K562 (cell line): ENCODE measurements around the gene GALNT5. TPM values are rescaled to one million over a fixed set of nuclear protein-coding genes. Genes with fewer than 3 reads are reported as not detected.

Source experiments
- ATF1 ChIP-seq, 2 experiments: fragments of 450-650 bp in 1 of 2; IDR thresholded peaks; 2 replicates each; pipeline ENCODE4 v1.6.1; 2016; ENCODE audit warnings: missing compliant biosample characterization in 1 of 2, missing genetic modification characterization in 1 of 2
- BRF2 ChIP-seq: IDR thresholded peaks from 3 replicates; pipeline ENCODE4 v1.6.1; 2011; ENCODE audit warnings: borderline replicate concordance, mild to moderate bottlenecking; ENCODE audit not compliant: insufficient read length, insufficient read depth
- MAFK ChIP-seq: IDR thresholded peaks from 2 replicates; pipeline ENCODE4 v1.6.1; 2011; ENCODE audit warnings: low read length, improper control_type of control experiment
- MGA ChIP-seq: fragments of 450-650 bp; IDR thresholded peaks from 2 replicates; pipeline ENCODE4 v1.6.1; 2016; ENCODE audit warnings: mild to moderate bottlenecking, moderate library complexity
- NFIX ChIP-seq: fragments of 250-450 bp; sonication (Bioruptor Pico); IDR thresholded peaks from 2 replicates; pipeline ENCODE4 v1.4.0; 2020; ENCODE audit warnings: low read depth, mild to moderate bottlenecking, moderate library complexity
- TSHZ1 ChIP-seq: fragments of 250-450 bp; sonication (Bioruptor Pico); IDR thresholded peaks from 2 replicates; pipeline ENCODE4 v1.4.0; 2020; ENCODE audit warnings: mild to moderate bottlenecking, moderate library complexity
- XRCC4 ChIP-seq: IDR thresholded peaks from one replicate; pipeline ENCODE4 v1.6.1; 2011; ENCODE audit not compliant: insufficient read depth, insufficient read length; ENCODE audit errors: extremely low read depth
- ZC3H4 ChIP-seq: sonication (generic); formaldehyde crosslinking; IDR thresholded peaks from 2 replicates; pipeline ENCODE4 v1.9.0; 2021; ENCODE audit warnings: missing genetic modification reagents, borderline replicate concordance
- polyA plus RNA-seq, 8 experiments: library from polyadenylated mRNA; depleted of rRNA in 4 of 8; stranded (reverse) in 5 of 8; unstranded in 3 of 8; fragments of >200 nt; fragmentation: Nextera tagmentation in 2 of 8; fragmentation: Illumina TruSeq in 1 of 8; extraction: Ambion mirVana in 2 of 8; extraction: Trizol in 1 of 8; gene quantifications; 2 replicates each; pipeline versions ENCODE4 v1.2.1 to v1.2.3, GENCODE V29; 2011 to 2014; ENCODE audit warnings: inconsistent platforms in 1 of 8, missing spikeins in 1 of 8
- total RNA-seq, 7 experiments: library from RNA; depleted of rRNA in 6 of 7; stranded (reverse); fragments of >200 nt in 6 of 7; fragmentation: Illumina TruSeq in 2 of 7; extraction: Trizol in 2 of 7; gene quantifications; 2 replicates each; pipeline versions ENCODE4 v1.2.1 to v1.2.3, GENCODE V29; 2011 to 2021; ENCODE audit warnings: low replicate concordance in 1 of 7
- TF ChIP-seq, protein P1 (sequence below): fragments of 250-450 bp; sonication (Bioruptor Pico); IDR thresholded peaks from 2 replicates; pipeline ENCODE4 v1.8.0; 2021; ENCODE audit warnings: moderate library complexity, mild to moderate bottlenecking, inconsistent platforms

The GALNT5 gene
- total and polyA plus RNA-seq, 9 of the 15 experiments (the other 6 are each of a cell fraction or from before 2014, with no cell fraction given), result 21.6 to 73.0 (median 54.7) TPM

- peak; percentile 16; the same call in 1 of the 2 replicates for TF ChIP-seq MGA
- no peak for TF ChIP-seq TSHZ1 (CRISPR knock-in tag)
- TF ChIP-seq ZC3H4 (CRISPR knock-in tag), result no peak
- TF ChIP-seq, protein P1, sequence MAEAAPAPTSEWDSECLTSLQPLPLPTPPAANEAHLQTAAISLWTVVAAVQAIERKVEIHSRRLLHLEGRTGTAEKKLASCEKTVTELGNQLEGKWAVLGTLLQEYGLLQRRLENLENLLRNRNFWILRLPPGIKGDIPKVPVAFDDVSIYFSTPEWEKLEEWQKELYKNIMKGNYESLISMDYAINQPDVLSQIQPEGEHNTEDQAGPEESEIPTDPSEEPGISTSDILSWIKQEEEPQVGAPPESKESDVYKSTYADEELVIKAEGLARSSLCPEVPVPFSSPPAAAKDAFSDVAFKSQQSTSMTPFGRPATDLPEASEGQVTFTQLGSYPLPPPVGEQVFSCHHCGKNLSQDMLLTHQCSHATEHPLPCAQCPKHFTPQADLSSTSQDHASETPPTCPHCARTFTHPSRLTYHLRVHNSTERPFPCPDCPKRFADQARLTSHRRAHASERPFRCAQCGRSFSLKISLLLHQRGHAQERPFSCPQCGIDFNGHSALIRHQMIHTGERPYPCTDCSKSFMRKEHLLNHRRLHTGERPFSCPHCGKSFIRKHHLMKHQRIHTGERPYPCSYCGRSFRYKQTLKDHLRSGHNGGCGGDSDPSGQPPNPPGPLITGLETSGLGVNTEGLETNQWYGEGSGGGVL (CRISPR knock-in tag), result no peak
- no peak for TF ChIP-seq ATF1 (CRISPR knock-in tag; IDR thresholded peaks at IDR 0.05)
- TF ChIP-seq ATF1 (tag; IDR thresholded peaks at IDR 0.05), result peak; percentile 91
- no peak for TF ChIP-seq BRF2
- TF ChIP-seq XRCC4, result no peak
- TF ChIP-seq MAFK, result peak; percentile 64; the same call in 1 of the 2 replicates
- no peak for TF ChIP-seq NFIX (CRISPR knock-in tag)
Observed at GRCh38 chr2:157324331-157324843, 66.9 kb downstream of the GALNT5 start (continued).
